Adrenal gland (tissue), 5 donors: Measurements from ENCODE around the gene SH2D2A.

Experiments used
- POLR2A ChIP-seq, 2 donors: fragments of 450-650 bp; IDR thresholded peaks; one replicate each; pipeline ENCODE4 v1.6.1; 2017; ENCODE audit warnings: antibody characterized with exemption in 2 of 2, mild to moderate bottlenecking in 2 of 2, moderate library complexity in 1 of 2
- TF ChIP-seq, protein P1 (sequence below), 6 experiments: fragments of 450-650 bp in 4 of 6; fragments of 200-600 bp in 2 of 6; sonication (generic) in 1 of 6; IDR thresholded peaks; 1 replicate in 5 of 6; 2 replicates in 1 of 6; pipeline versions ENCODE4 v1.5.1 to v1.8.0; 2016 to 2021; ENCODE audit warnings: antibody characterized with exemption in 6 of 6, mild to moderate bottlenecking in 2 of 6, moderate library complexity in 1 of 6
- donor health status: DM: no; HTN: no; CAD: no.

DNA sequence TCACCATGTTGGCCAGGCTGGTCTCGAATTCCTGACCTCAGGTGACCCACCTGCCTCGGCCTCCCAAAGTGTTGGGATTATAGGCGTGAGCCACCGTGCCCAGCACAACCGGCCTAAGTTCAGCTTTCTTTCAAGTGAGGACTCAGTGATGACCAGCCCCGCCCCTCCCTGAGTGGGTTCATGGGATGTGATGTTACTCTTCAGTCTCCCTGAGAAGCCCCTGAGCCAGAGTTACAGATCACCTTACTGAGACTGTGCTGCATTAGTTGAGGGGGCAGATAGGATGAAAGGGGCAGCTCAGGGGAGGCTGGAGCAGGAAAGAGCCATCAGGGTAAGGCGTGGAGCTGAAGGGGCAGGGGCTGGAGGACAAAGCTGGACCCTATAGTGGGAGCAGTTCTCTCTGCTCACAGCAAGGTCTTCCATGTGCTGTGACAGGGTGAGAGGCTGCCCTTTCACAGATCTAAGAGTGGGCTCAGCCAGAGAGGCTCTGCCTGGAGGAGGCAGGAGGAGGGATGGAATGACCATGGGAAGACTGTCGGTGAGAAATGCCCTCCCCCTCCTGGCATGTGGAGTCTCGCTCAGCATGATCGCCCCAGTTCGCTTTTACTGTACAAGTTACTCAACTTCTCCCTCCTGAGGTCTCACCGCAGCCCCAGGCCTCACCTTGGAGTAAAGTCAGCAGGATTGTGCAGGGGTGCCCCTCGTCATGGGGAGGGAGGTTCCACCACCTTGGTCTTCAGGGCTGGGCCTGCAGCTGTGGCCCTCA is 13.4 kb downstream of the SH2D2A start:
- TF ChIP-seq, protein P1, sequence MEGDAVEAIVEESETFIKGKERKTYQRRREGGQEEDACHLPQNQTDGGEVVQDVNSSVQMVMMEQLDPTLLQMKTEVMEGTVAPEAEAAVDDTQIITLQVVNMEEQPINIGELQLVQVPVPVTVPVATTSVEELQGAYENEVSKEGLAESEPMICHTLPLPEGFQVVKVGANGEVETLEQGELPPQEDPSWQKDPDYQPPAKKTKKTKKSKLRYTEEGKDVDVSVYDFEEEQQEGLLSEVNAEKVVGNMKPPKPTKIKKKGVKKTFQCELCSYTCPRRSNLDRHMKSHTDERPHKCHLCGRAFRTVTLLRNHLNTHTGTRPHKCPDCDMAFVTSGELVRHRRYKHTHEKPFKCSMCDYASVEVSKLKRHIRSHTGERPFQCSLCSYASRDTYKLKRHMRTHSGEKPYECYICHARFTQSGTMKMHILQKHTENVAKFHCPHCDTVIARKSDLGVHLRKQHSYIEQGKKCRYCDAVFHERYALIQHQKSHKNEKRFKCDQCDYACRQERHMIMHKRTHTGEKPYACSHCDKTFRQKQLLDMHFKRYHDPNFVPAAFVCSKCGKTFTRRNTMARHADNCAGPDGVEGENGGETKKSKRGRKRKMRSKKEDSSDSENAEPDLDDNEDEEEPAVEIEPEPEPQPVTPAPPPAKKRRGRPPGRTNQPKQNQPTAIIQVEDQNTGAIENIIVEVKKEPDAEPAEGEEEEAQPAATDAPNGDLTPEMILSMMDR (IDR thresholded peaks at IDR 0.05), result no peak
- no peak for TF ChIP-seq POLR2A (IDR thresholded peaks at IDR 0.05)
